Measurements from ENCODE around the gene ABLIM2.
A peak's percentile ranks its signal among the peaks of the same experiment; 100 is the strongest.

ABLIM2 gene

GRCh38 chr4:8189551-8190466, 31.2 kb upstream of the ABLIM2 start:
- no peak for TF ChIP-seq CTCF (conservative IDR thresholded peaks at IDR 0.05)
- H3K27ac ChIP-seq: no peak overlapping the region

- no peak for TF ChIP-seq CTCF (conservative IDR thresholded peaks at IDR 0.05)
- no peak overlapping the region for H3K27ac ChIP-seq
Observed at GRCh38 chr4:8188743-8189550, 30.3 kb upstream of the ABLIM2 start.

- TF ChIP-seq CTCF (conservative IDR thresholded peaks at IDR 0.05): no peak
- H3K27ac ChIP-seq: no peak overlapping the region
Observed at GRCh38 chr4:8188085-8188484, 29.5 kb upstream of the ABLIM2 start.

- no peak overlapping the region for H3K27ac ChIP-seq
- no peak for TF ChIP-seq CTCF (conservative IDR thresholded peaks at IDR 0.05)
Observed at GRCh38 chr4:8185930-8186329, 27.3 kb upstream of the ABLIM2 start.

- no peak for TF ChIP-seq CTCF (conservative IDR thresholded peaks at IDR 0.05)
- H3K27ac ChIP-seq: no peak overlapping the region
Observed at GRCh38 chr4:8185295-8185694, 26.7 kb upstream of the ABLIM2 start.

DNA sequence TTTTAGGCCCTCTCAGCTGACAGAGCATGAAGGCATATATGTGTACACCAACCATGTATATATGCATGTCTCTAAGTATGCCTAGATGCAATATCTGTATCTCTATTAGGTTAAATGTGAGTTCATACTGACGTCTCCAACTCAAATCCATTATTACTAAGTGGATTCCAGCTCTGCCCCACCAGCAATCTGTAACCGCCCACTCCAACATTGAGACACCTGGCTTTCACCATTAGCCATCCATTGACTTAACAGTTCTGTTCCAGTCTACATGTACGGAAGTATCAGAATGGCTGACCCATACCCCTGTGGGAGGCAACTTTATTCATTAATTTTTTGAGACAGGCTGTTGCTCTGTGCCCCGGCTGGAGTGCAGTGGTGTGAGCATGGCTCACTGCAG, 25.4 kb upstream of the ABLIM2 start:
- H3K27ac ChIP-seq: peak overlapping the region; percentile 34
- no peak for TF ChIP-seq CTCF (conservative IDR thresholded peaks at IDR 0.05)
